ENCODE data around the gene FRMD8.

The FRMD8 gene

DNA sequence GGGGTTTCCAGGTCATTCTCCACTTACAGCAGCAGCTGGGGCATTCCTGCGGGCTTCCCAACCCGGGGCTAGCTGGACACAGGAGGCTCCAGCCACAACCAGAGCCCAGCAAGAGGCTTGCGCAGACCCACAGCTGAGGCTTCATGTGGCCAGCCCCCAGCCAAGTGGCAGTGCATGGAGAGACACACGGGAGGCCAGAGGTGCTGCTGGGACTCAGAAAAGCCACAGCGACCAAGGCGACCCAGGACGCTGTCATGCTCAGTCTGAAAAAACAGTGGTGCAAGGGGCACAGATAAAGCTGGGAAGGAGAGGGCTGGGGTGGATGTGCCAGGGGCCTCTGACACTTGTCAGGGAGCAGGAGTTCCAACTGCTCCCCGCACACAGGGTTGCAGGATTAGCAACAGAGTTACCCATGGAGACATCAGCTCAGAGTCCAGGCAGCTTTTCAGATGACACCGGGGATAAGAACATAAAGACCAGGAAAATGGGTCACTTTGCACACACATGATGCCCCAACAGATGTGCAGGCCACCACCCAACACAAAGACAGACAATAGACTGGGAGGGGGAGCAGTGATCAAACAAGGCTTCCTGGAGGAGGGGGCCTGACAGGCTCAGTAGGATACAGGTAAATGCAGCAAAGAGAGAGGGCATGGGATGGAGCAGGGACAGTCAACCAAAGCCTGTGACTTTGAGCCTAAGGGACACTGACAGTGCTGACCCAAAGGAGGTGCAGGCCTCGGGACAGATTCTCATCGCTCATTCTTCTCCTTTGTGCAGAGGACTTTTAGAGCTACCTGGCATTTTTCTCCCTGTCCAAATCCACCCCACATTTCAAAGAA is 29.3 kb downstream of the FRMD8 start:
- no peak for DNase-seq

DNA sequence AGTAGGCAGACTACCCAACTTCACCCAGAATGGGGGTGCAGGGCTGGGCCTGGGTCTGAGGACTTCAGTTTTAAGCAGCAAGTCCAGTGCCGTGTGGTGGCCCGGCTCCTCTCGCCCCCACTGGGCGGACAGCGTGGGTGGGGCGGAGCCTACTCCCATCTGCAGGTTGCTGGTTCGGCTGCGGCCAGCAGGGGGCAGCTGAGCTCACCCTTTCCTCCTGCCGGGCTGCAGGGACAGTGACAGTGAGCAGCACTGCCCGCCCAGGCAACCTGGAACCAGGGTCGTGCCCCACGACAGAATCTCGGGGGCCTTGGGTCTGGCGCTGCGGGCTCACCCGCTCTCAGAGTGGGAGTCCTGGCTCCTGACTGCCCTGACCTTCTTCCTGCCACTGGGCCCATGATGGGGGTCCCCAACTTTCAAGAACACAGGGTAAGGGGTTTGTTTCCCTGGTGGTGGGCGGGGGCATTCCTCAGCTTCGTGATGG is 29.9 kb downstream of the FRMD8 start:
- DNase-seq = peak; percentile 91 to 93

DNA sequence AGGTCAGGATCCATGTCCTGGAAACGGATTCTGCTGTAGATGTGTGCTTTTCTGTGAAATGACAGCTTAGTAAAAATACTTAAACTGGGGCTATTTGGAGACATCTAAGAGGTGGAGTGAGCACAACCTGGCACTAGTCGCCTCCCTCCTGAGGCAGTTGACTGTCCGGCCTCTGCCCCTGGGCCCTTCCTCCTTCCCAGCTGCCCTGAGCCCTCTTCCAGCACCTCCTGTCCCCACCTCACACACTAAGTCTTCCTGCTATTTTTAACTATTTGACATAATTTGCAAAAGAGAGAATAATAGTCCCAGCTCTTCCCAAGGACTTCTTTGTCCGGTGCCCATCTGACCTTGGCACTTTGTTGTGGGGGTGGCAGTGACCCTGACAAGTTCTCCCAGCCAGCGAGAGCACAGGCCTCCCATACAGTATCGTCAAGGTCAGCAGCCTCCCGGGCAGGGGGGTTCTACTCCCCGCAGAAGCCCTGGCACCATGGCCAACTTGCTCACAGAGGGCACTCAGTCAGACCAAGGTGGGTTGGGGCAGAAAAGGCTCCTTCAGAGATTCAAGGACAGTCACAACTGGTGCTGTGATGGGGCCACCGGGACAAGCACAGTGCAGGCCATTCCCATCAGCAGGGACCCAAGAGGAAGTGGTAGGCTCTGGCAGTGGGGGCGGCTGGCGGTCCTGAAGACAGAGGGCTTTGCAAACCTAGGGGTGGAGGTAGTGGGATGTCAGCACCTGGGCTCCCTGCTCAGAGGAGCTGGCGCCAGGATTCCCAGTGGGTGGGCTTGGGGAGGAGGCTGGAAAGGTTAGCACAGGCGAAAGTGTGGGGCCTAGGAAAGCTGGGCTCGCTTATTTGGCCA is 30.6 kb downstream of the FRMD8 start:
- DNase-seq = no peak

DNA sequence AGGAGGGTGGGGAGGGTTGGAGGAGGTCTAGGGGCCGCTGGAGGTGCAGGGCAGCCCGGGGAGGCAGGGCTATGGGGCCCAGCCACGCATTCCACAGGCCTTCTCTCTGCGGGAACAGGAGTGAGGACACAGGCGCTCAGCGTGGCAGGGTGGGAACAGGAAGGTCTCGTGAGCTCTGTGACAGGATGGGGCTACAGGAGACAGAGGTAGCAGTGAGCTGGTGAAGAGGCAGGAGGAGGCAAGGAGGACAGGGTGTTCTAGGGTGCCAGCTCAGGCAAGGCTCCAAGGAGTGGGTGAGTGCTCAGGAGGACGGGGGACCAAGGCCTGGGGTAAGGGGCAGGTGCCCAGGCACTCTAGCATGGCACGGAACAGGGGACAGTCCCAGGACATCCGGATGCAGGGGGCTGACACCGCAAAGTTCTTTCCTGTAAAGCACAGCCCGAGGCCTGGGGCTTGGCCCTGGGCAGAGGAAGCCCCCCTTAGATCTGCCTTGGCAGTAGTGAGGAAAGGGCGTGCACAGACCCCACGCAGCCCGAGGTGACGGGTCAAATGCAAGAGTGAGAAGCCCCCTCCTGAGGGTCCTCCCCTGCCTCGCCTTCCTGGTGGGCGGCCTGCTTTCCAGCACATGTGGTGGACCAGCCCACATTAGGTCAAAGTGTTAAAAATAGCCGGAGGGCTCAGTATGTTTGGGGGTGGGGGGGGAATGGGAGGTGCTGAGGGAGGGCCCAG is 31.4 kb downstream of the FRMD8 start:
- no peak for DNase-seq

DNA sequence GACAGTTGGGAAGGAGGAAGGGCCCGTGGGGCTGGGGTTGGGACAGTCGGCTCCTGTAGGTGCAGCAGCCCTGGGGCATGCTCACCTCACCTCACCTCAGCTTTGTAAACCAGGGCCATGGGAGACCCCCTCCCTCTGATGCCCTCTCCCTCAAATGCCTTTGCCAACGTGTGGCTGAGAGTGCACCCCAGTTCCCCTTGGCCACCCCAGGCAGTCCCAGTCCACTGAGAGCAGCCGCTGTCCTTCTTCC is 31.9 kb downstream of the FRMD8 start:
- no peak for DNase-seq

DNA sequence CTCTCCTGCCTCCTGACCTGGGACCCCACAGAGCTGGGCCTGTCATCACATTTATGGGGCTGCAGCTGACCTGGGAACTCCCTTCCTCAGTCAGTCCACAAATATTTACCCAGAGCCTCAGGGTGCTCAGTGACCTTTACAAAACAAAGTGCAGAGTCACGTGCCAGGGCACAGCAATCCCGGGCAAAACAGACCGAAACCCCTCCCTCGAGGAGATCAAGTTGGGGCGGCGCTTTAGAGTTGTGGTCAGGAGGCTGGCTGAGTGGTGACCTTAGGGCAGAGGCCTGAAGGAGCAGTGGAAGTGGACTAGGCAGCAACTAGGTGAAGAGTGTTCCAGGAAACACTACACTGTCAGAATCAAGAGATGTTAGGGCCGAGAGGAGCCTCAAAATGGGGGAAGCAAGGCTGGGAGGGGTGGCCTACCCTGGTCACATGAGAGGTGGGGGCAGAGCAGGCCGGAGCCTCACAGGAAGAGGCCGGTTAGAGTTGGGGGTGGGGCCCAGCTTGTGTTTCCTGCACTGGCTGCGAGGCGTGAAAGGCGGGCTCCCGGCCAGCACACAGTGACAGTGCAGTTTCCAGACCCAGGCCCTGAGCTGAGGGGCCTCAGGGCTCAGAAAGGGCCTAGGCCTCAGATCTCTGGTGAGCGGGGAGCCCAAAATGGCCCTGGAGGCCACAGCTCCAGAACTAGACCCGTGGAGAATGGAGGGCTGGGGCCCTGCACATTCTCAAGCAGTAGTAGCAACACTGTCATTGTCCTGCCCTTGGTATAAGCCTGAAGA is 32.4 kb downstream of the FRMD8 start:
- peak; percentile 39 to 44 for DNase-seq

DNA sequence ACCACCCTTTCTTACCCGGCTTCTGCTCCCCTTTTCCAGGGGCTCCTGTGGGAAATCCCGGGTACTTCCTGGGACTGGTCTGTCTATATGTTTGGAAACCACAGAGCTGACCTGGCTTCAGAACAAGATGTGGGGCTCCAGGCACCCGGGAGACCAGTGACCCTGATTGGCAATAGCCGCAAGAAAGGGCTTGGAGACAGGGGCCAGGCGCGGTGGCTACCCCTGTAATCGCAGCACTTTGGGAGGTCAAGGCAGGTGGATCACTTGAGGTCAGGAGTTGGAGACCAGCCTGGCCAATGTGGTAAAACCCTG is 33.0 kb downstream of the FRMD8 start:
- DNase-seq = no peak

DNA sequence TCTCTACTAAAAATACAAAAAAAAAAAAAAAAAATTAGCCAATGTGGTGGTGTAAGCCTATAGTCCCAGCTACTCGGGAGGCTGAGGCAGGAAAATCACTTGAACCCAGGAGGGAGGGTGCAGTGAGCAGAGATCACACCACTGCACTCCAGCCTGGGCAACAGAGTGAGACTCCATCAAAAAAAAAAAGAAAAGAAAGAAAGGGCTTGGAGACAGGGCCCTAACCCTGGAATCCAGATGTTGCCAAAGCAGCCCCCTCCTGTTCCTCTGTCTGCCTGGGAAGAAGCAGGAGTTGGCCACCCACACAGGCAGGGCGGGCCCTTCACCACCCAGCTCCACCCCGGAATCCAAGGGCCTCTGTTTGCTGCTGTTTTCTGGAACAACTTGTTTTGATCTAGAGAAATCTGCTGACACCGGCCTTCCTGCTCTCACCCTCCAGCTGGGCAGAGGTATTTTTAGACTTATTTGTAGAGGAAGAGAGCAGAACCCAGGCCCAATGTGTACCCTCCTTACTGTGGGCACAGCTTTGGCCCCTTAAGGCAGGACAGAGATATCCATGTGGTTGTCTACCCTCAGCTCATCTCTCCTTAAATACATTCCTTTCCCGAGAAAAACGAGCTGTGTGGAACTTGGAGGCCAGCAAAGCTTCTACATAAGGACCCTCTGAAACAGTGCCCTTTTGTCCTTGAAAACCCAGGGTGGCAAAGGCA is 33.5 kb downstream of the FRMD8 start:
- peak in 1 of 2 experiments; percentile 36 for DNase-seq

DNA sequence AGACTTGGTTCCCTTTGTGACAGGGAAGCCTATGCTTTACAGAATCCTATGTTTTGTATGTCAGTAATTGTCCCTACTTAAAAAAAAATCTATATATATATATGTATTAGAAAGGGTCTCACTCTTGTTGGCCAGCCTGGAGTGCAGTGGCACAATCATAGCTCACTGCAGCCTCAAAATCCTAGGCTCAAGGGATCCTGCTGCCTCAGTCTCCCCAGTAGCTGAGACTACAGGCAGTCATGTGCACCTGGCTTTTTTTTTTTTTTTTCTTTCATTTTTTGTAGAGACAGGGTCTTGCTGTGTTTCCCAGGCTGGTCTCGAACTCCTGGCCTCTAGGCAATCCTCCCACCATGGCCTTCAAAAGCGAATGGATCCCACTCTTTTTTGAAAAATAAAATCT is 34.1 kb downstream of the FRMD8 start:
- DNase-seq = no peak

DNA sequence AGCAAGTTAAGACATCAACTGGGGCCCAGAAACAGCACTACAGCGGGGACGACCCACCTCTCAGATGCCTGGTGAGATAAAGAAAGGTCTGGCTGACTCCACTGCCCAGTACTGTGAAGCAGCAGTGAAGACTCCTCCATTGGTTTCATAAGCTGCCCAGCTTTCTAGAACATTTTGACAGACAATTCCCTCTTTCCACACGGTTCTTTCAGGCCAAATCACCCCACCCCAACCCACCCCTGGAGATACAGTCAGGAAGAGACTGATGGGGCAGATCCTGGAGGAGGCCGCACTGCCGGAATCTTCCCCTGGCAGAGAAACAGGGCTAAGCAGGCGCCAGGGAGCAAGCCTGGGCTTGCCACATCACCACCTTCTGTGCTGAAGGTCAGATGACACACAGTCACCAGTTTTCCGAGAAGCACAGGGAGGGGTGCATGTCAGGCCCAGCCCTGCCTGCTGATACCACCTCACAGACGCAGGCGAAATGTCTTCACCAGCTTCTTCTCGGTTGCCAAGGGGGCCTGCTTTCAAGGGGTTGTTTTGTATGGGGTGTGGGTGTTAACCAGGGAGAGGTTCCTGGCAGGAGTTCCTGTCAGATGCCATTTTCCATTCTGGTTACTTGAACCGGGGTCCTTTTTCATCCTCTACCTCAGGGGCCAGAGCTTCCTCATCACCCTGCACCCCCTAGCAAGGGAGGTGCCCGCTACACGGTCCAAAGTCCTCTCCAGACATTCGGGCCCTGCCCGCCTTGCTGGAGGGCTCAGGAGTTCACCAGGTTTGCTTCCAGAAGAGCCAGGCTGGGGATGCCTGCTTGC is 34.7 kb downstream of the FRMD8 start:
- peak; percentile 86 to 88 for DNase-seq

DNA sequence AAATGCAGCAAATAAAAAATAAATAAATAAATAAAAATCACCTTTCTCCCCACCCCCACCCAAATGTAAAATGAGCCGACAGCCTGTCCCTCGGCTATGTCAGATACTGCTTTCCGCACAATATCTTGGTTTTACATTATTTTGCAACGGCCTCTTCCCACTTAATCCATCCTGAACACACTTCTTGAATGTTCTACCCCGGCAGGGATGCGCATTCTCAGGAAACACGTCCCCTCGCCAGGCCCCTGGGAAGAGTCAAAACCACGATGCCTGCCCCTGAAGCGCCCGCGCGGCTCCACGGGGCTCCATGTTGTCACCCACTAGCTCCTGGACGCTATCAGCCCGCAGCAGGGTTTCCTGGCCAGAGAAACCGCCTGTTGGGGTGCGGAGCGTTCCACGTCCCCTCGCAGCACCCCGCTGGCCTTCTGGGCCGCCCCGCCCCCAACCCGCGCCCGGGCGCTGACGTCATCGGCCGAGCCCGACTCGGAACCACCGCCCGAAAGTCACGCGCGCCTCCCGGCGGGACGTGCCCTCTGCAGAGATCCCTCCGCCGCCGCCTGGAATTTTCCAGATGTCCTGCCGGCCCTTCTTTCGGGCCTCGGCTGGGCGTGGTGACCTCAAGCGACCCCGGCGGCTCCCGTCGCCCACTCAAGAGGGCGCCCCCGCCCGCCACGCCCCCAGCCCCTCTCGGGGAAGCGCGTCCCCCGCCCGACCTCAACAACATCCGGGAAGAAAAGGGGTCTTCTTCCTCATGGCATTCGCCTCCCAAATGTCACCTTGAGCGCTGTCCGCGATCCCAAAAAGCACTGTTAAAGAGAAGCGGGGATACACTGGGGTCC is 35.6 kb downstream of the FRMD8 start:
- peak; percentile 89 to 90 for DNase-seq

DNA sequence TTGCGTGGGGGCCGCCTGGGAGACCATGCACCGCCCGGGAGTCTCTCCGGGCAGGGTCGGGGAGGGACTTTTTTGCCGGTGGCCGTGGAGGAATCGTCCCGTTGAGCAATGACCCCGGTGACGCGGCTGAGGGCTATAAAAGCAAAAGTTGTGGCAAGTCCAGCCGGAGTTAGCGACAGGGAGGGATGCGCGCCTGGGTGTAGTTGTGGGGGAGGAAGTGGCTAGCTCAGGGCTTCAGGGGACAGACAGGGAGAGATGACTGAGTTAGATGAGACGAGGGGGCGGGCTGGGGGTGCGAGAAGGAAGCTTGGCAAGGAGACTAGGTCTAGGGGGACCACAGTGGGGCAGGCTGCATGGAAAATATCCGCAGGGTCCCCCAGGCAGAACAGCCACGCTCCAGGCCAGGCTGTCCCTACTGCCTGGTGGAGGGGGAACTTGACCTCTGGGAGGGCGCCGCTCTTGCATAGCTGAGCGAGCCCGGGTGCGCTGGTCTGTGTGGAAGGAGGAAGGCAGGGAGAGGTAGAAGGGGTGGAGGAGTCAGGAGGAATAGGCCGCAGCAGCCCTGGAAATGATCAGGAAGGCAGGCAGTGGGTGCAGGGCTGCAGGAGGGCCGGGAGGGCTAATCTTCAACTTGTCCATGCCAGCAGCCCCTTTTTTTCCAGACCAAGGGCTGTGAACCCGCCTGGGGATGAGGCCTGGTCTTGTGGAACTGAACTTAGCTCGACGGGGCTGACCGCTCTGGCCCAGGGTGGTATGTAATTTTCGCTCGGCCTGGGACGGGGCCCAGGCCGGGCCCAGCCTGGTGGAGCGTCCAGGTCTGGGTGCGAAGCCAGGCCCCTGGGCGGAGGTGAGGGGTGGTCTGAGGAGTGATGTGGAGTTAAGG is 36.4 kb downstream of the FRMD8 start, which contains the start of gene NEAT1:
Gene NEAT1 (plus strand): TSS at position 166 of the 883 bp plus-strand sequence.
- peak; percentile 92 to 93 for DNase-seq

DNA sequence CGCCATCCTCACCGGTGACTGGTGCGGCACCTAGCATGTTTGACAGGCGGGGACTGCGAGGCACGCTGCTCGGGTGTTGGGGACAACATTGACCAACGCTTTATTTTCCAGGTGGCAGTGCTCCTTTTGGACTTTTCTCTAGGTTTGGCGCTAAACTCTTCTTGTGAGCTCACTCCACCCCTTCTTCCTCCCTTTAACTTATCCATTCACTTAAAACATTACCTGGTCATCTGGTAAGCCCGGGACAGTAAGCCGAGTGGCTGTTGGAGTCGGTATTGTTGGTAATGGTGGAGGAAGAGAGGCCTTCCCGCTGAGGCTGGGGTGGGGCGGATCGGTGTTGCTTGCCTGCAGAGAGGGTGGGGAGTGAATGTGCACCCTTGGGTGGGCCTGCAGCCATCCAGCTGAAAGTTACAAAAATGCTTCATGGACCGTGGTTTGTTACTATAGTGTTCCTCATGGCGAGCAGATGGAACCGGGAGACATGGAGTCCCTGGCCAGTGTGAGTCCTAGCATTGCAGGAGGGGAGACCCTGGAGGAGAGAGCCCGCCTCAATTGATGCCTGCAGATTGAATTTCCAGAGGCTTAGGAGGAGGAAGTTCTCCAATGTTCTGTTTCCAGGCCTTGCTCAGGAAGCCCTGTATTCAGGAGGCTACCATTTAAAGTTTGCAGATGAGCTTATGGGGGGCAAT is 37.2 kb downstream of the FRMD8 start:
- DNase-seq = no peak

DNA sequence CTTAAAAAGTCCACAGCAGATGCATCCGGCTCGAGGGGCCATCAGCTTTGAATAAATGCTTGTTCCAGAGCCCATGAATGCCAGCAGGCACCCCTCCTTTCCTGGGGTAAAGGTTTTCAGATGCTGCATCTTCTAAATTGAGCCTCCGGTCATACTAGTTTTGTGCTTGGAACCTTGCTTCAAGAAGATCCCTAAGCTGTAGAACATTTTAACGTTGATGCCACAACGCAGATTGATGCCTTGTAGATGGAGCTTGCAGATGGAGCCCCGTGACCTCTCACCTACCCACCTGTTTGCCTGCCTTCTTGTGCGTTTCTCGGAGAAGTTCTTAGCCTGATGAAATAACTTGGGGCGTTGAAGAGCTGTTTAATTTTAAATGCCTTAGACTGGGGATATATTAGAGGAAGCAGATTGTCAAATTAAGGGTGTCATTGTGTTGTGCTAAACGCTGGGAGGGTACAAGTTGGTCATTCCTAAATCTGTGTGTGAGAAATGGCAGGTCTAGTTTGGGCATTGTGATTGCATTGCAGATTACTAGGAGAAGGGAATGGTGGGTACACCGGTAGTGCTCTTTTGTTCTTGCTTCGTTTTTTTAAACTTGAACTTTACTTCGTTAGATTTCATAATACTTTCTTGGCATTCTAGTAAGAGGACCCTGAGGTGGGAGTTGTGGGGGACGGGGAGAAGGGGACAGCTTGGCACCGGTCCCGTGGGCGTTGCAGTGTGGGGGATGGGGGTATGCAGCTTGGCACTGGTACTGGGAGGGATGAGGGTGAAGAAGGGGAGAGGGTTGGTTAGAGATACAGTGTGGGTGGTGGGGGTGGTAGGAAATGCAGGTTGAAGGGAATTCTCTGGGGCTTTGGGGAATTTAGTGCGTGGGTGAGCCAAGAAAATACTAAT is 38.0 kb downstream of the FRMD8 start:
- peak; percentile 63 to 66 for DNase-seq

DNA sequence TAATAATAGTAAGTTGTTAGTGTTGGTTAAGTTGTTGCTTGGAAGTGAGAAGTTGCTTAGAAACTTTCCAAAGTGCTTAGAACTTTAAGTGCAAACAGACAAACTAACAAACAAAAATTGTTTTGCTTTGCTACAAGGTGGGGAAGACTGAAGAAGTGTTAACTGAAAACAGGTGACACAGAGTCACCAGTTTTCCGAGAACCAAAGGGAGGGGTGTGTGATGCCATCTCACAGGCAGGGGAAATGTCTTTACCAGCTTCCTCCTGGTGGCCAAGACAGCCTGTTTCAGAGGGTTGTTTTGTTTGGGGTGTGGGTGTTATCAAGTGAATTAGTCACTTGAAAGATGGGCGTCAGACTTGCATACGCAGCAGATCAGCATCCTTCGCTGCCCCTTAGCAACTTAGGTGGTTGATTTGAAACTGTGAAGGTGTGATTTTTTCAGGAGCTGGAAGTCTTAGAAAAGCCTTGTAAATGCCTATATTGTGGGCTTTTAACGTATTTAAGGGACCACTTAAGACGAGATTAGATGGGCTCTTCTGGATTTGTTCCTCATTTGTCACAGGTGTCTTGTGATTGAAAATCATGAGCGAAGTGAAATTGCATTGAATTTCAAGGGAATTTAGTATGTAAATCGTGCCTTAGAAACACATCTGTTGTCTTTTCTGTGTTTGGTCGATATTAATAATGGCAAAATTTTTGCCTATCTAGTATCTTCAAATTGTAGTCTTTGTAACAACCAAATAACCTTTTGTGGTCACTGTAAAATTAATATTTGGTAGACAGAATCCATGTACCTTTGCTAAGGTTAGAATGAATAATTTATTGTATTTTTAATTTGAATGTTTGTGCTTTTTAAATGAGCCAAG is 38.9 kb downstream of the FRMD8 start:
- peak; percentile 79 to 81 for DNase-seq

All from activated CD4-positive, alpha-beta T cell treated with anti-CD3 and anti-CD28 coated beads, Interleukin-2, amount 50 U/mL, for 4 hours (primary cell).